Progenitor cell of endocrine pancreas (in vitro differentiated cells): ENCODE data around the gene PMS1. TPM values are rescaled to one million over a fixed set of nuclear protein-coding genes. Genes with fewer than 3 reads are reported as not detected.

ENCODE experiments used
- DNase-seq: peaks from one replicate; pipeline ENCODE4 v3.0.0; 2021; ENCODE audit warnings: low spot score; ENCODE audit not compliant: unreplicated experiment
- H3K27ac Mint-ChIP-seq: 2 replicates; pipeline ENCODE4 v1.8.0; 2021; ENCODE audit warnings: mild to moderate bottlenecking, moderate library complexity, mixed read lengths
- H3K27me3 Mint-ChIP-seq: 2 replicates; pipeline ENCODE4 v1.8.0; 2021; ENCODE audit warnings: mixed read lengths
- H3K36me3 Mint-ChIP-seq: 2 replicates; pipeline ENCODE4 v1.8.0; 2022; ENCODE audit warnings: mixed read lengths; ENCODE audit not compliant: insufficient read depth
- H3K4me1 Mint-ChIP-seq: 2 replicates; pipeline ENCODE4 v1.8.0; 2021; ENCODE audit warnings: low read depth, mixed read lengths
- H3K4me3 Mint-ChIP-seq: 2 replicates; pipeline ENCODE4 v1.8.0; 2021; ENCODE audit warnings: low read depth, mild to moderate bottlenecking, moderate library complexity, mixed read lengths
- H3K9me3 Mint-ChIP-seq: 2 replicates; pipeline ENCODE4 v1.8.0; 2021; ENCODE audit warnings: low read depth, mixed read lengths
- total RNA-seq: library from RNA; stranded (reverse); gene quantifications from 2 replicates; pipeline ENCODE4 v1.2.1, GENCODE V29; 2021
- TF ChIP-seq, protein P1 (sequence below): fragments of 200-600 bp; sonication (generic); IDR thresholded peaks from one replicate; pipeline ENCODE4 v1.5.0; 2021; ENCODE audit warnings: antibody characterized with exemption, mild to moderate bottlenecking; ENCODE audit not compliant: unreplicated experiment

PMS1 gene
- total RNA-seq, 1 donor from 2014 or later, result 72.4 TPM

DNA sequence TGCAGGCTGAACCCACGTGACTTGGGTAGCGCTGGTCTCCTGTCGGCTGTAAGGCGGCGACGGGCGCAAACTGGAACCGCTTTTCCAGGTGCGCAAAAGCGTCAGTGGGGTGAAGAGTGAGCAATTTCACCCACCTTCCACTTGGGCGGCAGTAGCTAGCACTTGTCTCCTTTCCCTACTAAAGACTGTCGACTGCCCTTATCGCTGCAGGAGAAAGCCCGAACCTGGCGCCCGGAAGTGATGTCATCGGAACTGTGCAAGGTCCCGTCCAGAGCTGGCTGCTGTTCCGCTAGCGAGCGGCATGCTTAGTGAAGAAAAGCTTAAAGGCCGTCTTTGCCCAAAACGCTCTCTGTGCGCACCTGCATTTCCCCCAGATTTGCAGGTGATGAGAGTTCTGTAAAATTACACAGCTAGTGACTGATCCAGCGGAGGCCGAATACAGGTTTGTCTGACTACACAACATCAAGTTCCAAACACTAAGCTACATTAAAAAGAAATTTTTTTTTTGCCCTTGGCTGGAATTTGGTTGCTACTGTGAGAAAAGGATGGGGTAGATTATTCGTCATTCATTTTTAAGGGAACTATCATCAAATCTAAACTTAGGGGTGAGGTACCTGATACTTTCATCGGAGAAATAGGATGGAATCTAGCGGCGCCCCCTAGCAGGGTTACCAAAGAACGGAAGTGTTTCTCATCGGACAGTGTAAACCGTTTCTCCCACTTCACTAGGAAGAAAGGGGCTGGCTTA lies 21.5 kb upstream of the PMS1 start, which contains the start of gene OSGEPL1:
Gene OSGEPL1 (minus strand): TSS at position 242 of the 748 bp plus-strand sequence. CDS start 1,152 bp downstream, outside the sequence.
- DNase-seq, result peak; percentile 79

DNA sequence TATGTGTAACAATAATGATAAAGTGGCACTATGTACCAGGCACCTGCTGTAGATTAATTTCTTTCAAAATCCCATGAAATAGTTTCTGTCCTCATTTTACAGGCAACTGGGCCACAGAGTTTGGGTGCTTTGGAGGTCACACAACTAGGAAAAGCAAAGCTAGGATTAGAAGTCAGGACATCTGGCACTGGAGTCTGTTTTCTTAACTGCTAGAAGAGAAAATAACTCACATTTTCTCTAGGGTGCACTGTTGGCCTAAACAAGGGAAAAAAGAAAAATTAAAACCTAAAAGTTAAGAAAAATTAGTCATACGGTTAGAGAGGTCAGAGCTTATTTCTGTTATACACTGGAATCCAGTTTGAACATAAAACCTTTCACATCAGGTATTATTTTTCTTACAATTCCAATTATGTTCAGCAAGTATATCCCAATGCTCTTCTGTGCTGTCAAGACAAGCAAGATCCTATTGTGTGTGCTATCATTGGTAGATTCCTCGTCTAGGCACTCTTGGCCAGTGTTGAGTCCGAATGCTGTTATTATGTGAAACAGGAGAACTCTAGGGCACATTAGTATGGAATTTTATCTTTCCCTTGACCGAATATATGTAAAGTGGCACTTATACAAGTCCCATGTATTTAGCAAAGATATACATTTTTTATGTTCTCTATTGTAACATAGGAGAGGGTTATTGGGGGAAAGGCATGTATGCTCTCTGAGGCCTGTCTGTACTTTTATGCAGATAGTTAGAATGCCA lies 20.2 kb upstream of the PMS1 start:
- peaks cover 11% of the 10 kb centered on the region for H3K36me3 Mint-ChIP-seq
- H3K9me3 Mint-ChIP-seq, result no peaks in the 10 kb centered on the region
- TF ChIP-seq, protein P1, sequence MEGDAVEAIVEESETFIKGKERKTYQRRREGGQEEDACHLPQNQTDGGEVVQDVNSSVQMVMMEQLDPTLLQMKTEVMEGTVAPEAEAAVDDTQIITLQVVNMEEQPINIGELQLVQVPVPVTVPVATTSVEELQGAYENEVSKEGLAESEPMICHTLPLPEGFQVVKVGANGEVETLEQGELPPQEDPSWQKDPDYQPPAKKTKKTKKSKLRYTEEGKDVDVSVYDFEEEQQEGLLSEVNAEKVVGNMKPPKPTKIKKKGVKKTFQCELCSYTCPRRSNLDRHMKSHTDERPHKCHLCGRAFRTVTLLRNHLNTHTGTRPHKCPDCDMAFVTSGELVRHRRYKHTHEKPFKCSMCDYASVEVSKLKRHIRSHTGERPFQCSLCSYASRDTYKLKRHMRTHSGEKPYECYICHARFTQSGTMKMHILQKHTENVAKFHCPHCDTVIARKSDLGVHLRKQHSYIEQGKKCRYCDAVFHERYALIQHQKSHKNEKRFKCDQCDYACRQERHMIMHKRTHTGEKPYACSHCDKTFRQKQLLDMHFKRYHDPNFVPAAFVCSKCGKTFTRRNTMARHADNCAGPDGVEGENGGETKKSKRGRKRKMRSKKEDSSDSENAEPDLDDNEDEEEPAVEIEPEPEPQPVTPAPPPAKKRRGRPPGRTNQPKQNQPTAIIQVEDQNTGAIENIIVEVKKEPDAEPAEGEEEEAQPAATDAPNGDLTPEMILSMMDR, result no peak
- peak overlapping the region; percentile 88 for H3K4me3 Mint-ChIP-seq
- no peak overlapping the region for H3K27ac Mint-ChIP-seq
- no peak for DNase-seq
- no peaks in the 10 kb centered on the region for H3K27me3 Mint-ChIP-seq
- peaks cover 4% of the 10 kb centered on the region for H3K4me1 Mint-ChIP-seq

More for the DNA sequence above, 21.5 kb upstream of the PMS1 start, which contains the start of gene OSGEPL1:
- Mint-ChIP-seq H3K9me3 (no peaks in the 10 kb centered on the region), H3K36me3 (peaks cover 12% of the 10 kb centered on the region), H3K4me3 (peak within 1 kb of the TSS; percentile 88), H3K27me3 (no peaks in the 10 kb centered on the region), H3K4me1 (peaks cover 4% of the 10 kb centered on the region), H3K27ac (peak within 1 kb of the TSS; percentile 94)
- TF ChIP-seq, protein P1, result peak; percentile 62

DNA sequence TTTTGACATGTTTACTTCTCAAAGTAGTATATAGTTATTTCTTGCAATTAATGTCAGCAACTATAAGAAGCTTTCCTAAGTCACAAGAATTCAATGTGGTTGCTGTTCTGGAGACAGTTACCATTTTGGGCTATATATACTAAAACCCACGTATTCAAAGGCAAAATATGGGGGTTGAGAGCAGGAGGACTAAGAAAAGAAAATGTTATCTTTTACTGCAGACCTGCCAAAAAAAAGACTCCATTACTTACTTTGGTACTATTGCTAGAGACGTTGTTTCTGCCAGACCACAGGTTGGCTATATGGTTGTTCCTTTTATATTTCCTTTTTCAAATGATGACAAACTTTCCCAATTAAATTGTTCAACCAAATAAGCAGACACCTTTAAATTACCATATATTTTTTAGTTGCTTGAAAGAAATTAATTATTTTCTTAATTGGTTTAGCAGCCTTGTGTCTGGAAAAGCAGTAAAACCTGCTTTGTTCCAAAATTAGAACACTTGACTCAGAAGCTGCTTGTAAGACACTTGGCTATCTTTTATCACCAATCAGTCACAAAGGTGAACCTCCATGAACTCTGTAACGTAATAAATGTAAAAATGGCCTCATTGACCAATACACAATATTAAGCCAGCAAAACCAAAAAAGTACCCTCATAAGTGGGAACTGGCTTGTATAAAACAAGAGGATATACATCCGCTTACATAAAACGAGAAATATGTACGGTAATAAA lies 13.5 kb upstream of the PMS1 start:
- Mint-ChIP-seq H3K4me3 (no peak overlapping the region), H3K4me1 (no peaks in the 10 kb centered on the region), H3K27me3 (no peaks in the 10 kb centered on the region), H3K27ac (no peak overlapping the region), H3K9me3 (no peaks in the 10 kb centered on the region), H3K36me3 (peaks cover 23% of the 10 kb centered on the region)
- no peak for DNase-seq
- TF ChIP-seq, protein P1, result no peak

DNA sequence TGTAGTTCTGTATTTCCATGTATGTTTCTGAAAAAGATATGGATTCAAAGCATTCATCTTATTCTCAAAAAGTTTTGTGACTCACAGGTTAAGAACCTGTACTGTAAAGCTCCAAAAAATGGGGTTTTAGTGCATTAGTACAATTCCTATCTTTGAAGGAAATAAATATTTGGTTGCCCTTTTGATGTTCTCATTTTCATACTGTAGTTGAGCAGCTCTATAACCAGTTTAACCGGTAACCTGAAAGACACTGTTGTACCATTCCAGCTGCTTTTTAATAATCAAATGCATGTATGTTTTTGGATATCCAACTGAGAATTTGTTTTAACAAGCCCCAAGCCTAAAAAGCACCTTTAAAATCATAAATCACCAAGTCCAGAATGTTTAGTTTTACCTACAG lies 12.0 kb upstream of the PMS1 start:
- no peak overlapping the region for H3K27ac Mint-ChIP-seq
- H3K9me3 Mint-ChIP-seq, result no peaks in the 10 kb centered on the region
- H3K4me1 Mint-ChIP-seq, result no peaks in the 10 kb centered on the region
- no peak overlapping the region for H3K4me3 Mint-ChIP-seq
- H3K36me3 Mint-ChIP-seq, result peaks cover 15% of the 10 kb centered on the region
- DNase-seq, result no peak
- no peaks in the 10 kb centered on the region for H3K27me3 Mint-ChIP-seq
- TF ChIP-seq, protein P1, result no peak

DNA sequence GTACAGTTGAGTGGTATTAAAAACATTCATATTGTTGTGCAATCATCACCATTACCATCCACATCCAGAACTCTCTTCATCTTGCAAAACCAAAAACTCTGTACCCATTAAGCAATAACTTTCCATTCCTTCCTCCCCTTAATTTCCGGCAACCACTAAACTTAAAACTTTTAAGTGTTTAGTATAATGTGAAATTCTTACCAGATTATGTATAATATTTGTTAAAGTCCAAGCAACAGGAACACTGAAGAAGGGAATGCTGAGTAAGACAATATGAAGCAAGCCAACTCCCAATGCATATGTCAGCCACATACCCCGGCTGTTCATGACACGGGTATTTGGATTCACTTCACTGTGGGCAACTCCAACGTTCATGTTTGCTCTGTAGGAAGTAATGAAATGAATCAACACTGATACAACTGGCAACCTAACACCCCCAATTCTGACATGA lies 2.0 kb upstream of the PMS1 start:
- peak overlapping the region; percentile 49 for H3K27ac Mint-ChIP-seq
- H3K4me3 Mint-ChIP-seq, result peak overlapping the region; percentile 93
- H3K27me3 Mint-ChIP-seq, result no peaks in the 10 kb centered on the region
- peaks cover 28% of the 10 kb centered on the region for H3K4me1 Mint-ChIP-seq
- H3K9me3 Mint-ChIP-seq, result no peaks in the 10 kb centered on the region
- TF ChIP-seq, protein P1, result no peak
- peaks cover 23% of the 10 kb centered on the region for H3K36me3 Mint-ChIP-seq
- DNase-seq, result no peak
